HG02610 (cell line): ENCODE measurements around the gene VPS41.

Experiments used
- ATAC-seq: cut with Tn5 transposase; IDR thresholded peaks from one replicate; pipeline ENCODE4 v1.9.1; 2021; ENCODE audit warnings: mild to moderate bottlenecking, moderate library complexity; ENCODE audit not compliant: unreplicated experiment

The VPS41 gene

GRCh38 chr7:38674513-38674912 is 234.5 kb downstream of the VPS41 start:
- no peak for ATAC-seq

GRCh38 chr7:38673795-38674194 is 235.2 kb downstream of the VPS41 start:
- ATAC-seq: no peak
